GM19372 (cell line): ENCODE measurements around the gene SLC28A1.

ENCODE experiments used
- ATAC-seq: cut with Tn5 transposase; IDR thresholded peaks from one replicate; pipeline ENCODE4 v1.9.1; 2021; ENCODE audit warnings: mild to moderate bottlenecking, low read depth, moderate library complexity; ENCODE audit not compliant: unreplicated experiment

The SLC28A1 gene

GRCh38 chr15:84926491-84927230 is 42.2 kb downstream of the SLC28A1 start:
- no peak for ATAC-seq

- no peak for ATAC-seq
Measured at GRCh38 chr15:84928843-84929168, 44.3 kb downstream of the SLC28A1 start.

GRCh38 chr15:84929795-84930603 is 45.5 kb downstream of the SLC28A1 start:
- no peak for ATAC-seq

- no peak for ATAC-seq
Measured at GRCh38 chr15:84934942-84935729, 50.7 kb downstream of the SLC28A1 start.

- ATAC-seq, result no peak
Measured at GRCh38 chr15:84937144-84937543, 52.7 kb downstream of the SLC28A1 start.

- ATAC-seq, result no peak
Measured at GRCh38 chr15:84938726-84939125, 54.3 kb downstream of the SLC28A1 start.

GRCh38 chr15:84940399-84940798 is 55.9 kb downstream of the SLC28A1 start:
- no peak for ATAC-seq

GRCh38 chr15:84942456-84942855 is 58.0 kb downstream of the SLC28A1 start:
- ATAC-seq, result no peak

- ATAC-seq, result no peak
Measured at GRCh38 chr15:84944311-84944710, 59.8 kb downstream of the SLC28A1 start.

GRCh38 chr15:84944861-84945260 is 60.4 kb downstream of the SLC28A1 start:
- no peak for ATAC-seq

- no peak for ATAC-seq
Measured at GRCh38 chr15:84946772-84947489, 62.5 kb downstream of the SLC28A1 start.

GRCh38 chr15:84947947-84948830 is 63.7 kb downstream of the SLC28A1 start:
- ATAC-seq, result no peak

GRCh38 chr15:84949043-84949442 is 64.6 kb downstream of the SLC28A1 start:
- no peak for ATAC-seq

GRCh38 chr15:84949845-84950569 is 65.5 kb downstream of the SLC28A1 start:
- ATAC-seq, result no peak

GRCh38 chr15:84950570-84951111 is 66.2 kb downstream of the SLC28A1 start:
- no peak for ATAC-seq

GRCh38 chr15:84951736-84952135 is 67.3 kb downstream of the SLC28A1 start:
- no peak for ATAC-seq

GRCh38 chr15:84953136-84953535 is 68.7 kb downstream of the SLC28A1 start:
- ATAC-seq, result no peak

- ATAC-seq, result no peak
Measured at GRCh38 chr15:84953726-84954125, 69.3 kb downstream of the SLC28A1 start.
